DLD1 (cell line): ENCODE measurements around the gene AP1G1.

Experiments used
- in situ Hi-C: cut with HindIII; loops from 2 replicates; pipeline ENCODE4 v1.10.0; 2017; ENCODE audit warnings: low sequenced_read_pairs

AP1G1 gene

GRCh38 chr16:71758293-71758760 lies 50.3 kb downstream of the AP1G1 start:
- in situ Hi-C loops = no loop called here

- in situ Hi-C loops = no loop called here
These were observed 54.0 kb downstream of the AP1G1 start for GRCh38 chr16:71754652-71755051.

GRCh38 chr16:71754108-71754507 lies 54.5 kb downstream of the AP1G1 start:
- in situ Hi-C loops = no loop called here

- in situ Hi-C loops = no loop called here
These were observed 60.4 kb downstream of the AP1G1 start for GRCh38 chr16:71748226-71748625.

- in situ Hi-C loops = no loop called here
These were observed 62.1 kb downstream of the AP1G1 start for GRCh38 chr16:71746442-71747046.

- in situ Hi-C loops = no loop called here
These were observed 69.8 kb downstream of the AP1G1 start for GRCh38 chr16:71738855-71739254.

GRCh38 chr16:71737501-71737900 lies 71.1 kb downstream of the AP1G1 start:
- in situ Hi-C loops = no loop called here

- in situ Hi-C loops = loop anchor here (5.0 kb wide), 1 partner anchor 38 kb away; no protein-coding TSS in a partner anchor
These were observed 74.1 kb downstream of the AP1G1 start for GRCh38 chr16:71734511-71734910.

GRCh38 chr16:71732587-71732986 lies 76.0 kb downstream of the AP1G1 start:
- in situ Hi-C loops = loop anchor here (5.0 kb wide), 1 partner anchor 40 kb away; no protein-coding TSS in a partner anchor

GRCh38 chr16:71727551-71728324 lies 80.9 kb downstream of the AP1G1 start:
- in situ Hi-C loops = no loop called here

GRCh38 chr16:71726476-71727315 lies 81.9 kb downstream of the AP1G1 start:
- in situ Hi-C loops = no loop called here

GRCh38 chr16:71724320-71724751 lies 84.3 kb downstream of the AP1G1 start, which contains the start of gene PHLPP2:
TSS of gene PHLPP2 (minus strand) at chr16:71724701. CDS start at chr16:71714795, 9,906 bp downstream.
- in situ Hi-C loops = no loop called here

GRCh38 chr16:71723537-71724319 lies 84.9 kb downstream of the AP1G1 start:
- in situ Hi-C loops = no loop called here

GRCh38 chr16:71722801-71723536 lies 85.7 kb downstream of the AP1G1 start:
- in situ Hi-C loops = no loop called here

- in situ Hi-C loops = no loop called here
These were observed 87.4 kb downstream of the AP1G1 start for GRCh38 chr16:71721066-71721740.

GRCh38 chr16:71712501-71712900 lies 96.1 kb downstream of the AP1G1 start:
- in situ Hi-C loops = no loop called here

GRCh38 chr16:71711789-71712188 lies 96.8 kb downstream of the AP1G1 start:
- in situ Hi-C loops = no loop called here

- in situ Hi-C loops = no loop called here
These were observed 99.3 kb downstream of the AP1G1 start for GRCh38 chr16:71709229-71709781.

- in situ Hi-C loops = no loop called here
These were observed 99.9 kb downstream of the AP1G1 start for GRCh38 chr16:71708696-71709095.
